ENCODE measurements around the gene MAT1A. TPM values are rescaled to one million over a fixed set of nuclear protein-coding genes. Genes with fewer than 3 reads are reported as not detected.

Gene MAT1A
- total RNA-seq, 1 donor from 2014 or later = 0.11 TPM

DNA sequence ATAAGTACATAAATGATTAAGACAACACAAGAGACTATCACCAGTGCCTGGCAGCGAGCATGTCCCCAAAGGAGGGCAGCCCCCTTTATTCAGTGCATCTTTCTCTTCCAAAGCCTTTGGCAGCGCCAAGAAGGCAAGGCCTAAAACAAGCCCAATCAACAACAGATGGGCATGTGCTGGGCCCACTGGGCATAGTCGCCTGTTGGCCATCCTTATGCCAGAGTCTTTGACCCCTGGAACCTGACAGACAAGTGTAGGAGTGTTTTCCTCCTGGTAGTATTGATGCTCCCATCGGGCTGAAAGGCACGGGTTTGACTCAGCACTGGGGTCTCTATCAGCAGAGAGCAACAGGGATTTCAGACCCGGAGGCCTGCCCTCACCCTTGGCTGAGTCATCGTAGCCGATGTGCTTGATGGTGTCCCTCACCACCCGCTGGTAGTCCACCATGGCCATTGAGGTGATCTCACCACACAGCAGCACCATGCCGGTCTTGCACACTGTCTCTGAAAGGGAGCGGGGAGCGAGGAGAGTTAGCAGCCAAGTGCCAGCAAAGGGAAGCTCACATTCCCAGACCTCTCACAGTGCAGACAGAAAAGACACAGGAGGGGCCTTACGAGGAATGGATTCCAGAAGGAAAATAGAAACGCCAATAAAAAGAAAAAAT, 5.8 kb downstream of the MAT1A start:
- intact Hi-C loops (cut with DNase I) = no loop called here
- peak; percentile 67 for DNase-seq (ENCODE audit: low spot score)

- DNase-seq (ENCODE audit: low spot score) = peak; percentile 75
- intact Hi-C loops (cut with DNase I) = no loop called here
Observed at GRCh38 chr10:80283119-80283518, 6.3 kb downstream of the MAT1A start.

DNA sequence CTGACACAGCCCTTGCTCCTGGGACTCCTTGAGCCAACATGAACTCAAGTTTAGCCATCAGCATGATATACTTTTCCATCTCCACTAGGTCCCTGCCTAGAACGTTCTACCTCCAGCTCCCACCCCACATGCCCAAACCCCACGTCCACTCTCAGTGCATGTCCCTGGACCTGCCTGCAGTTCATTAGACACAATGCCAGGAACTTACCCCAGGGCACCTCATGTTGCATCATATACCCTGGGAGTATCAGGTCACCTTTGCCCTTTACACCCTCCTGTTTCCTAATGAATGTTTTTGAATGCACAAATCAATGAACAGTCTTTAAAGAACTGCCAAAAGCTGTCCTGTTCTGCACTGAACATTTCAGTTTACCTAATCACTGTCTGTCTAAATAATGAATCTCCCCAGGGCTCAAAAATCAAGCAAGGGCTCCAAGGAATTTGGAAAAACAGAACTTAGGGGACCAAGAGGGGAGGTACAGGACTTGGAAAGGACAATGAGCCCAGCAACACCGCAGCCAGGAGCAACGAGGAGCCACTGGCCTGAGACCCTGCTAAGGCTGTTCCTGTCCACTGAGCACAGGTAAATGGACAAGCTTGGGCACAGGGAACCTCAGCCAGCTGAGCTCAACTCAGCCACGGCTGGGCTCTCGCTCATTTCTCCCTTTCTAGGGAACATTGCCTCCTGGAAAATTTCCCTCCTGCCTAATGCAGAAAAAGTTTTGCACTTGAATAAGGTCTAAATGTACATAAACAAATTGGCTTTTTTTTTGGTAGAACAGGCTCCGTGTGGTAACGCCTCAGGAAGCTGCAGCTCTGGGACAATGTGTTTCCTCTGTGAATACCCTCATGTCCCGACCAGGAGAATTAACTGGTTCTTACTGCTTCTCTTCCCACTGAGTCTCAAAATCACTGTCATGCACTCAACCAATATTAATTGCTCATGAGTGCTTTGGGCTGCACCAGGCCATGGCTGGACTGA, 7.4 kb downstream of the MAT1A start:
- intact Hi-C loops (cut with DNase I) = no loop called here

GRCh38 chr10:80281292-80281691, 8.2 kb downstream of the MAT1A start:
- peak; percentile 41 for DNase-seq (ENCODE audit: low spot score)
- intact Hi-C loops (cut with DNase I) = no loop called here

More for the DNA sequence above, 7.4 kb downstream of the MAT1A start:
- DNase-seq (ENCODE audit: low spot score) = peak; percentile 49

DNA sequence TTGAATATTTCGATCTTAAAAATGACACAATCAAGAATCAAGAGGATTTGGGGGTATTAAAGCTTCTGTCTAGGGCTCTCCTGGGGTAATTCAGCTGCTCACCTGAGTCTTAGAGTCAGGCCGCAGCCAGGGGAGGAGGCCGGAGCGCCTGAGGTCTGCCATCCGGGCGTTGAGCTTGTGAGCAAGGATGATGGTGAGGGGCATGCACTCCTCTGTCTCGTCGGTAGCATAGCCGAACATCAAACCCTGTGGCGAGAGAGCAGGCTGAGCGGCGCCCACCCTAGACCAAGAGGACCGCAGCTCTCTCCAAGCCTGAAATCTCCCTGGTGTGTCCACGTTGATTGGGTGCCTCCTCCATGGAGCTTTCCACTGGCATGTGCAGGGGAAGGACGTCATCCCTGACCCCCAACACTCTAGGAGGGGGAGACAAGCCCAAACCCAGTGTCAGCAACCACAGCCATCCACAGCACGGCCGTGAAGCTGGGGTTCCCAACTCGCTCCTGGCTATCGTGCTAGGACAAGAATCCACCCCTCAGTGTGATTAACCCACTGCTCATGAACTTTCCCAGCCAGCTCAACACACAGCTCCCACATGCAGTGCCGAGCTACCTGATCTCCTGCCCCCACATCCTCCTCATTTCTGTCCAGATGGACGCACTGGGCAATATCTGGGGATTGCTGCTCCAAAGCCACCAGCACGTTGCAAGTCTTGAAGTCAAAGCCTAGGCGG, 9.2 kb downstream of the MAT1A start:
- intact Hi-C loops (cut with DNase I) = no loop called here
- DNase-seq (ENCODE audit: low spot score) = peak; percentile 54

- DNase-seq (ENCODE audit: low spot score) = peak; percentile 36
- intact Hi-C loops (cut with DNase I) = no loop called here
Observed at GRCh38 chr10:80279146-80279545, 10.3 kb downstream of the MAT1A start.

DNA sequence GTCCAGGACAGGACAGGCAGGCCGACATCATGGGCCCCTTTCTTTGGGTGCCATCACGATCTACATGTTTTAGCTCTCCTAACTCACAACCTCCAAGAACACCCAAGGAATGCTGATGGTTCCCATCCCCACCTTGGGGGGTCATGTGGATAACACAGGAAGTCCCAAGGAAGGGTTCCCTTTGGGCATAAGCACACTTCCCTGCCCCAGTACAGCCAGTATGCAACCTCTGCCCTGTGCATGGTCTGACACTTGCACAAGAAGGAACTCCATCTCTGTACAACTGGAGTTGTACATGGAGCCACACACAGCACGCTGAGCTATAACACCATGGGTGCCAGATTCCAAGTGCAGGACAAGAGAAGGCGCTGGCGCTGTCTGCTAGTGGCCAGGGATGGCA, 11.0 kb downstream of the MAT1A start:
- intact Hi-C loops (cut with DNase I) = no loop called here
- no peak for DNase-seq (ENCODE audit: low spot score)

- intact Hi-C loops (cut with DNase I) = no loop called here
- peak; percentile 74 for DNase-seq (ENCODE audit: low spot score)
Observed at GRCh38 chr10:80277567-80278250, 11.7 kb downstream of the MAT1A start.

- intact Hi-C loops (cut with DNase I) = no loop called here
- peak; percentile 60 for DNase-seq (ENCODE audit: low spot score)
Observed at GRCh38 chr10:80277016-80277415, 12.4 kb downstream of the MAT1A start.

DNA sequence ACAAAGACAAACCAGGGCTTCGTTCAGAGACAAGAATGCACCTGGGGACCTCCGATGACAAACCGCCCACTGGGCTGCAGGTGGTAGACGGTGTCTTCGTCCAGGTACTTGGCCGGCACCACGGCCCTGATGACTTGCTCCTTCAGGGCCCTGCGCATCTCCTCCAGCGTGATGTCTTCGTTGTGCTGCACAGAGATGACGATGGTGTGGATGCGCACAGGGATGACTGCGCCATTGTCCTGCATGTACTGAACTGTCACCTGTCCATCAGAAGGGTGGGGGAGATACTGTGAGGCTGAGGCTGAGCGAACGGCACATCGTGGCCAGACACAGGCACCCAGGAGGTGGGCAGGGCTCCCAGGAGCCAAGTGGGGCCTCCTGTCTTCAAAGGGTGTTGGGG, 13.1 kb downstream of the MAT1A start:
- DNase-seq (ENCODE audit: low spot score) = no peak
- intact Hi-C loops (cut with DNase I) = no loop called here

DNA sequence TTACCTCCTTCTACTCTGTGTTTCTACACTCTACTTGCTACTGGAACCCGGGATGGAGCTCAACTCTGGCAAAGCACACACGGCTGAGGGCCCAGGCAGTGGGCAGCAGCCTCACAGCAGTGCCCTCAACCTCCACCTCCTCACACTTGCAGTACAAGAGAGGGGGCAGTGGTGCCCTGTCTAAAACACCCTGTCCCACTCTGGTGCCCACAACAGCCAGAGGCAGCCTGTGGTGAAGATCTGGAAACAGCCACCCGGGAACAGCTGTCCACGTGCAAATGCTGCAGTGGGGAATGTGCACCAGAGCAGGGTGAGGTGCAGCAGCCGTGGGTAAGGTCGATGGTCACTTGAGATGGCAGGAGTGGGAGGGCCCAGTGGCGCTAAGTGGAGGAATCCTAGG, 13.7 kb downstream of the MAT1A start:
- intact Hi-C loops (cut with DNase I) = no loop called here
- peak; percentile 63 for DNase-seq (ENCODE audit: low spot score)

GRCh38 chr10:80275135-80275498, 14.3 kb downstream of the MAT1A start:
- intact Hi-C loops (cut with DNase I) = no loop called here
- no peak for DNase-seq (ENCODE audit: low spot score)

DNA sequence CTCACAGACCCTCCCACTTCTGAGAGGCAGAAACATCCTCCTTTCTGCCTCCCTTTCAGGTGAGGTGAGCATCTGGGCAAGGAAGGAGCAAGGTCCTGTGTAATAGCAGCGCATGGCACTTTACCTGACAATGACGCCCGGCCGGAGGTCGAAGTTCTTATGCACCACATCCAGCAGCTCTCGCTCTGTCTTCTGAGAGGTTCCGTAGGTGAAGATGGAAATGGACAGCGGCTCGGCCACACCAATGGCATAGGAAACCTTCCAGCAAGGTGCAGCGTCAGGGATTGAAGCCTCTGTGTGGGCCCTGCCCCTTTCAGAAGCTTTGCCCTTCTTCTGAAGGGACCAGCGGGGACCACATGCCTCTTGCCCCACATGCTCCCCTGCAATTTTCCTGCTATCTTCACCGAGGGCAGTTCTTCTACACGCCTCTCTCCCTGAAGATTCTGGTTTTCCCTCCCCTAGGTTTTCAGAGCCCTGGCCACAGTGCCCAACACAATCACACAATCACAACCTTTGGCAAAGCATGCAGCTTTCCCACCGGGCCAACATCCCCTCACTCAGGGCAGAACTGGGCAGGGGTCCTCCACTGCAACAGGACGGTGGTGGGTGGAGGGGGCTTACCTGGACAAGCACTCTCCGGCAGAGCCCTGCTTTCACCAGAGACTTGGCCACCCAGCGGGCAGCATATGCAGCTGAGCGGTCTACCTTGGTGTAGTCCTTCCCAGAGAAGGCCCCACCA, 14.9 kb downstream of the MAT1A start:
- intact Hi-C loops (cut with DNase I) = no loop called here
- peak; percentile 67 for DNase-seq (ENCODE audit: low spot score)

DNA sequence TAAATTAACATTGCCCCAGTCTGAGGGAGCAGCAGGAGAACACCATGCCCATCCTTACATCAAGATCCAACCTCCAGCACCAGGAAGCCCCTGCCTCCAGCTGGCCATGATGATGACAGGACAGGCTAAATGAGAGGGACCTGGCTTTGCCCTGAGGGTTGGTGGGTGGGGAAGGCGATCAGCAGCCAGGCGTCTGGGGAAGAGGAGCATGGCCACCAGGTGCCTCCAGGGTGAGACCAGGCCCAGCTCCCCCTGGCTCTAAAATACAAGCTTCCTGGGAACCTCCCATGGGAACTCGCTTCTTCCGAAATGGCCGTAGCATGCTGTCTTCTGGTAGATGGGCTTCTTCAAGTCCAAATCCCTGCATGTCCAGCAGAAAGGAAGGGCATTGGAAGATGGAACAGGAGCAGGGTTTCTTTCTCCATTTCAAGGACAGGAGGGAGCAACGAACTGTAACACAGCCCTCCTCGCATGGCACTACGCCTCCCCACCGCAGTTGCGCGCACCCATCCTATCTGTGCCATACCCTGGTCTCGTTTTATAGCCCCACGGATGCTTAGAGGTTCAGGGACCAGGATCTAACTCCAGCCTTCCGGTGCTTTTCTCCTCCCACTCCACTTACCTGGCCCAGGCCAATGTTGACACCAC, 15.8 kb downstream of the MAT1A start:
- intact Hi-C loops (cut with DNase I) = no loop called here
- DNase-seq (ENCODE audit: low spot score) = peak; percentile 67

GRCh38 chr10:80272793-80273522, 16.5 kb downstream of the MAT1A start:
- intact Hi-C loops (cut with DNase I) = no loop called here
- peak; percentile 39 for DNase-seq (ENCODE audit: low spot score)

DNA sequence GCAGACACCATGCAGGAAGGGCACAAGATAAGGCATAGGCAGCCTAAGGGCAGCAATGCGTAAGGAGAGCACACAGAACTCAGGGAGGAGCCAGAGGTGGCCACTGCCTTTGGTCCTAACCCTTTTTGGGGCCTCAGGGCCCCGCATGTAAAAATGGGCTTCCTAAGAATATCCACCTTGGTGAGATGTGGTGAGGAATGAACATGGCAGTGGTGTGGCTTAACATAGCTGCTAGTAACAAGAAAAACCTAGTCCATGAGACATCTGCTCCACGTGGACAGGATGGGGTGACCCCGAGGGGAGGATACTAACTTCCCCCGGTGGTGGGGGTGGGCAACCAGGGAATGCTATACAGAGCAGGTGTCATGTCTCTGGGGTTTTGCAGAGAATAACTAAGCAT, 18.0 kb downstream of the MAT1A start:
- peak; percentile 71 for DNase-seq (ENCODE audit: low spot score)
- intact Hi-C loops (cut with DNase I) = no loop called here

GRCh38 chr10:80270887-80271286, 18.6 kb downstream of the MAT1A start:
- DNase-seq (ENCODE audit: low spot score) = peak; percentile 60
- intact Hi-C loops (cut with DNase I) = no loop called here

Measured in cardiac septum (tissue), 1 donor.